Measurements from ENCODE around the gene ST6GAL1. TPM values are rescaled to one million over a fixed set of nuclear protein-coding genes. Genes with fewer than 3 reads are reported as not detected.

The ST6GAL1 gene
- total RNA-seq, 1 experiment from 2014 or later: 25.6 TPM

GRCh38 chr3:186920301-186920700, 10.0 kb upstream of the ST6GAL1 start:
- Histone ChIP-seq H3K27ac (no peak overlapping the region), H3K4me2 (no peak overlapping the region), H3K4me1 (replicated peaks; ENCODE audit: insufficient read depth) (no peaks in the 10 kb centered on the region), H3K27me3 (ENCODE audit: insufficient read depth, low read depth) (no peaks in the 10 kb centered on the region), H3K9me3 (ENCODE audit: insufficient read depth, low read depth) (no peaks in the 10 kb centered on the region), H3F3A (ENCODE audit: insufficient read depth, low read depth) (no peaks in the 10 kb centered on the region), H3K9me2 (ENCODE audit: insufficient read depth) (no peaks in the 10 kb centered on the region), H4K20me1 (ENCODE audit: insufficient read depth) (no peaks in the 10 kb centered on the region), H2AFZ (no peak overlapping the region), H3K4me3 (no peak overlapping the region), H3K79me2 (ENCODE audit: low read depth) (no peaks in the 10 kb centered on the region), H3K36me3 (ENCODE audit: low read depth) (no peaks in the 10 kb centered on the region)
- intact Hi-C loops (cut with micrococcal nuclease; ENCODE audit: unreplicated experiment): no loop called here
- CTCF ChIA-PET: no interaction called here
- TF ChIP-seq, protein P1, sequence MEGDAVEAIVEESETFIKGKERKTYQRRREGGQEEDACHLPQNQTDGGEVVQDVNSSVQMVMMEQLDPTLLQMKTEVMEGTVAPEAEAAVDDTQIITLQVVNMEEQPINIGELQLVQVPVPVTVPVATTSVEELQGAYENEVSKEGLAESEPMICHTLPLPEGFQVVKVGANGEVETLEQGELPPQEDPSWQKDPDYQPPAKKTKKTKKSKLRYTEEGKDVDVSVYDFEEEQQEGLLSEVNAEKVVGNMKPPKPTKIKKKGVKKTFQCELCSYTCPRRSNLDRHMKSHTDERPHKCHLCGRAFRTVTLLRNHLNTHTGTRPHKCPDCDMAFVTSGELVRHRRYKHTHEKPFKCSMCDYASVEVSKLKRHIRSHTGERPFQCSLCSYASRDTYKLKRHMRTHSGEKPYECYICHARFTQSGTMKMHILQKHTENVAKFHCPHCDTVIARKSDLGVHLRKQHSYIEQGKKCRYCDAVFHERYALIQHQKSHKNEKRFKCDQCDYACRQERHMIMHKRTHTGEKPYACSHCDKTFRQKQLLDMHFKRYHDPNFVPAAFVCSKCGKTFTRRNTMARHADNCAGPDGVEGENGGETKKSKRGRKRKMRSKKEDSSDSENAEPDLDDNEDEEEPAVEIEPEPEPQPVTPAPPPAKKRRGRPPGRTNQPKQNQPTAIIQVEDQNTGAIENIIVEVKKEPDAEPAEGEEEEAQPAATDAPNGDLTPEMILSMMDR (conservative IDR thresholded peaks at IDR 0.05): no peak
- no peak for TF ChIP-seq EZH2 (IDR thresholded peaks at IDR 0.05; ENCODE audit: low read depth)
- no peak for DNase-seq
- POLR2A ChIA-PET (ENCODE audit: unreplicated experiment): no interaction called here
- BruUV-seq (replicated peaks): no TSS peak

- no peaks in the 10 kb centered on the region for H3K9me3 ChIP-seq (ENCODE audit: insufficient read depth, low read depth)
- ChIA-PET CTCF (no interaction called here), POLR2A (ENCODE audit: unreplicated experiment) (interaction anchor here (0.6 kb wide), 1 partner anchor 1477 kb away, joined by 14 read pairs; no protein-coding TSS in a partner anchor)
- H4K20me1 ChIP-seq (ENCODE audit: insufficient read depth): no peaks in the 10 kb centered on the region
- no peaks in the 10 kb centered on the region for H3K9me2 ChIP-seq (ENCODE audit: insufficient read depth)
- no peaks in the 10 kb centered on the region for H3K36me3 ChIP-seq (ENCODE audit: low read depth)
- TF ChIP-seq EZH2 (IDR thresholded peaks at IDR 0.05; ENCODE audit: low read depth): no peak
- TF ChIP-seq, protein P1 (conservative IDR thresholded peaks at IDR 0.05): no peak
- H3K79me2 ChIP-seq (ENCODE audit: low read depth): no peaks in the 10 kb centered on the region
- no peak for DNase-seq
- no TSS peak for BruUV-seq (replicated peaks)
- H3K4me2 ChIP-seq: no peak overlapping the region
- no peaks in the 10 kb centered on the region for H3K4me1 ChIP-seq (replicated peaks; ENCODE audit: insufficient read depth)
- intact Hi-C loops (cut with micrococcal nuclease; ENCODE audit: unreplicated experiment): no loop called here
- no peak overlapping the region for H3K4me3 ChIP-seq
- H3F3A ChIP-seq (ENCODE audit: insufficient read depth, low read depth): no peaks in the 10 kb centered on the region
- H2AFZ ChIP-seq: no peak overlapping the region
- H3K27me3 ChIP-seq (ENCODE audit: insufficient read depth, low read depth): no peaks in the 10 kb centered on the region
- no peak overlapping the region for H3K27ac ChIP-seq
Measured at GRCh38 chr3:186920796-186921195, 9.5 kb upstream of the ST6GAL1 start.

DNA sequence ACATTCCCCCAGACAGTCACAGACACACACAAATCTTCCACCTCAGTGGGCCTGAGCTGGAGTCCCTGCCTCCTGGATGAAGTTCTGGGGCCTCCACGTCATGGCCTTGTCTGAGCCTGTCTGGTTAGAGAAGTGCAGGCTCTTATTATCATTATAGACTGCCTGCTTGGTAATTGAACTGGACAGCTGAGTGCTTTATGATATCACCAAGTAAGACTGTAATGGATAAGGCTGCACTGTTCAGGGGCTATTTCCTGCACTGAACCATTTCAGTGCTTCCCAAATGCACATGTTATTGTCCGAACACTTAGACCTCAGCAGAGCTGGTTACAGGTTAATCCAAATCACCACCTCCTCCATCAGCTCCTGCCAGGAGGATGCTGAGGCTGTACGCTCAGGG, 8.7 kb upstream of the ST6GAL1 start:
- no peaks in the 10 kb centered on the region for H3K9me3 ChIP-seq (ENCODE audit: insufficient read depth, low read depth)
- H2AFZ ChIP-seq: no peak overlapping the region
- no peak overlapping the region for H3K4me2 ChIP-seq
- H3K27me3 ChIP-seq (ENCODE audit: insufficient read depth, low read depth): no peaks in the 10 kb centered on the region
- H3F3A ChIP-seq (ENCODE audit: insufficient read depth, low read depth): no peaks in the 10 kb centered on the region
- H3K4me1 ChIP-seq (replicated peaks; ENCODE audit: insufficient read depth): no peaks in the 10 kb centered on the region
- H3K27ac ChIP-seq: no peak overlapping the region
- TF ChIP-seq, protein P1 (conservative IDR thresholded peaks at IDR 0.05): no peak
- no peak for TF ChIP-seq EZH2 (IDR thresholded peaks at IDR 0.05; ENCODE audit: low read depth)
- no TSS peak for BruUV-seq (replicated peaks)
- CTCF ChIA-PET: no interaction called here
- no peaks in the 10 kb centered on the region for H3K79me2 ChIP-seq (ENCODE audit: low read depth)
- intact Hi-C loops (cut with micrococcal nuclease; ENCODE audit: unreplicated experiment): no loop called here
- H3K36me3 ChIP-seq (ENCODE audit: low read depth): no peaks in the 10 kb centered on the region
- no peak overlapping the region for H3K4me3 ChIP-seq
- no peaks in the 10 kb centered on the region for H3K9me2 ChIP-seq (ENCODE audit: insufficient read depth)
- no peaks in the 10 kb centered on the region for H4K20me1 ChIP-seq (ENCODE audit: insufficient read depth)
- no peak for DNase-seq
- POLR2A ChIA-PET (ENCODE audit: unreplicated experiment): no interaction called here

Measured in PC-9 (cell line).